ENCODE data around the gene DPYD.

Gene DPYD

GRCh38 chr1:97093741-97094140 lies 827.1 kb downstream of the DPYD start:
- DNase-seq (ENCODE audit: insufficient read length, low spot score): no peak
- no peak for FAIRE-seq
- TF ChIP-seq PAX5 (IDR thresholded peaks at IDR 0.05; ENCODE audit: insufficient read depth, low read length, severe bottlenecking) (no peak), TAF1 (IDR thresholded peaks at IDR 0.05; ENCODE audit: low read depth, low read length) (no peak), POLR2AphosphoS5 (IDR thresholded peaks at IDR 0.05; ENCODE audit: low read depth, low read length) (no peak), POU2F2 (IDR thresholded peaks at IDR 0.05; ENCODE audit: low read depth, low read length) (no peak), POLR2A (IDR thresholded peaks at IDR 0.05; ENCODE audit: low read depth, low read length) (no peak), SPI1 (IDR thresholded peaks at IDR 0.05; ENCODE audit: low read depth, low read length) (no peak)

GRCh38 chr1:97092824-97093223 lies 828.0 kb downstream of the DPYD start:
- FAIRE-seq: no peak
- TF ChIP-seq PAX5 (IDR thresholded peaks at IDR 0.05; ENCODE audit: insufficient read depth, low read length, severe bottlenecking): no peak
- no peak for TF ChIP-seq POLR2A (IDR thresholded peaks at IDR 0.05; ENCODE audit: low read depth, low read length)
- peak; percentile 37 for TF ChIP-seq SPI1 (IDR thresholded peaks at IDR 0.05; ENCODE audit: low read depth, low read length)
- DNase-seq (ENCODE audit: insufficient read length, low spot score): no peak

- FAIRE-seq: no peak
- DNase-seq (ENCODE audit: insufficient read length, low spot score): no peak
- TF ChIP-seq POLR2A (IDR thresholded peaks at IDR 0.05; ENCODE audit: low read depth, low read length) (no peak), PAX5 (IDR thresholded peaks at IDR 0.05; ENCODE audit: insufficient read depth, low read length, severe bottlenecking) (no peak), TAF1 (IDR thresholded peaks at IDR 0.05; ENCODE audit: low read depth, low read length) (no peak), POLR2AphosphoS5 (IDR thresholded peaks at IDR 0.05; ENCODE audit: low read depth, low read length) (no peak), SPI1 (IDR thresholded peaks at IDR 0.05; ENCODE audit: low read depth, low read length) (no peak)
Observed at GRCh38 chr1:97091679-97092078, 829.2 kb downstream of the DPYD start.

GRCh38 chr1:97091263-97091662 lies 829.6 kb downstream of the DPYD start:
- DNase-seq (ENCODE audit: insufficient read length, low spot score): no peak
- TF ChIP-seq PAX5 (IDR thresholded peaks at IDR 0.05; ENCODE audit: insufficient read depth, low read length, severe bottlenecking) (no peak), SPI1 (IDR thresholded peaks at IDR 0.05; ENCODE audit: low read depth, low read length) (no peak), POU2F2 (IDR thresholded peaks at IDR 0.05; ENCODE audit: low read depth, low read length) (no peak), TAF1 (IDR thresholded peaks at IDR 0.05; ENCODE audit: low read depth, low read length) (no peak), POLR2AphosphoS5 (IDR thresholded peaks at IDR 0.05; ENCODE audit: low read depth, low read length) (no peak), POLR2A (IDR thresholded peaks at IDR 0.05; ENCODE audit: low read depth, low read length) (no peak)
- FAIRE-seq: no peak

GRCh38 chr1:97090725-97091124 lies 830.1 kb downstream of the DPYD start:
- DNase-seq (ENCODE audit: insufficient read length, low spot score) (no peak), FAIRE-seq (no peak)
- no peak for TF ChIP-seq POLR2AphosphoS5 (IDR thresholded peaks at IDR 0.05; ENCODE audit: low read depth, low read length)
- no peak for TF ChIP-seq POU2F2 (IDR thresholded peaks at IDR 0.05; ENCODE audit: low read depth, low read length)
- no peak for TF ChIP-seq PAX5 (IDR thresholded peaks at IDR 0.05; ENCODE audit: insufficient read depth, low read length, severe bottlenecking)
- no peak for TF ChIP-seq SPI1 (IDR thresholded peaks at IDR 0.05; ENCODE audit: low read depth, low read length)
- no peak for TF ChIP-seq POLR2A (IDR thresholded peaks at IDR 0.05; ENCODE audit: low read depth, low read length)
- TF ChIP-seq TAF1 (IDR thresholded peaks at IDR 0.05; ENCODE audit: low read depth, low read length): no peak

GRCh38 chr1:97089173-97089572 lies 831.7 kb downstream of the DPYD start:
- FAIRE-seq (no peak), DNase-seq (ENCODE audit: insufficient read length, low spot score) (no peak)
- TF ChIP-seq PAX5 (IDR thresholded peaks at IDR 0.05; ENCODE audit: insufficient read depth, low read length, severe bottlenecking) (no peak), TAF1 (IDR thresholded peaks at IDR 0.05; ENCODE audit: low read depth, low read length) (no peak), POLR2AphosphoS5 (IDR thresholded peaks at IDR 0.05; ENCODE audit: low read depth, low read length) (no peak), POU2F2 (IDR thresholded peaks at IDR 0.05; ENCODE audit: low read depth, low read length) (no peak), POLR2A (IDR thresholded peaks at IDR 0.05; ENCODE audit: low read depth, low read length) (no peak), SPI1 (IDR thresholded peaks at IDR 0.05; ENCODE audit: low read depth, low read length) (no peak)

- DNase-seq (ENCODE audit: insufficient read length, low spot score) (no peak), FAIRE-seq (no peak)
- no peak for TF ChIP-seq TAF1 (IDR thresholded peaks at IDR 0.05; ENCODE audit: low read depth, low read length)
- TF ChIP-seq POLR2A (IDR thresholded peaks at IDR 0.05; ENCODE audit: low read depth, low read length): no peak
- no peak for TF ChIP-seq POLR2AphosphoS5 (IDR thresholded peaks at IDR 0.05; ENCODE audit: low read depth, low read length)
Observed at GRCh38 chr1:97088391-97088790, 832.4 kb downstream of the DPYD start.

GRCh38 chr1:97084546-97084945 lies 836.3 kb downstream of the DPYD start:
- no peak for DNase-seq (ENCODE audit: insufficient read length, low spot score)
- FAIRE-seq: no peak
- no peak for TF ChIP-seq PAX5 (IDR thresholded peaks at IDR 0.05; ENCODE audit: insufficient read depth, low read length, severe bottlenecking)
- TF ChIP-seq POLR2AphosphoS5 (IDR thresholded peaks at IDR 0.05; ENCODE audit: low read depth, low read length): no peak
- no peak for TF ChIP-seq SPI1 (IDR thresholded peaks at IDR 0.05; ENCODE audit: low read depth, low read length)

GRCh38 chr1:97082160-97082848 lies 838.5 kb downstream of the DPYD start:
- TF ChIP-seq PAX5 (IDR thresholded peaks at IDR 0.05; ENCODE audit: insufficient read depth, low read length, severe bottlenecking) (no peak), POU2F2 (IDR thresholded peaks at IDR 0.05; ENCODE audit: low read depth, low read length) (no peak), SPI1 (IDR thresholded peaks at IDR 0.05; ENCODE audit: low read depth, low read length) (no peak), TAF1 (IDR thresholded peaks at IDR 0.05; ENCODE audit: low read depth, low read length) (no peak), POLR2A (IDR thresholded peaks at IDR 0.05; ENCODE audit: low read depth, low read length) (no peak), POLR2AphosphoS5 (IDR thresholded peaks at IDR 0.05; ENCODE audit: low read depth, low read length) (no peak)
- FAIRE-seq: no peak
- DNase-seq (ENCODE audit: insufficient read length, low spot score): no peak

- FAIRE-seq (no peak), DNase-seq (ENCODE audit: insufficient read length, low spot score) (no peak)
- TF ChIP-seq TAF1 (IDR thresholded peaks at IDR 0.05; ENCODE audit: low read depth, low read length) (no peak), POLR2A (IDR thresholded peaks at IDR 0.05; ENCODE audit: low read depth, low read length) (no peak), POU2F2 (IDR thresholded peaks at IDR 0.05; ENCODE audit: low read depth, low read length) (no peak), SPI1 (IDR thresholded peaks at IDR 0.05; ENCODE audit: low read depth, low read length) (no peak), PAX5 (IDR thresholded peaks at IDR 0.05; ENCODE audit: insufficient read depth, low read length, severe bottlenecking) (no peak), POLR2AphosphoS5 (IDR thresholded peaks at IDR 0.05; ENCODE audit: low read depth, low read length) (no peak)
Observed at GRCh38 chr1:97078872-97079271, 842.0 kb downstream of the DPYD start.
